HK-2 (cell line): ENCODE measurements around the gene CD248.
A peak's percentile ranks its signal among the peaks of the same experiment; 100 is the strongest.
"Not testable (repeated sequence)": the region's sequence is repeated elsewhere in the genome, so short reads cannot be mapped to it uniquely, and the experiment has no call there.

Experiments used
- DNase-seq: peaks from one replicate; pipeline ENCODE4 v3.0.0-alpha.2; 2018; ENCODE audit not compliant: unreplicated experiment

CD248 gene

GRCh38 chr11:66329165-66329673 lies 12.4 kb upstream of the CD248 start:
- no peak for DNase-seq

GRCh38 chr11:66328302-66329144 lies 11.7 kb upstream of the CD248 start:
- peak; percentile 80 for DNase-seq

GRCh38 chr11:66328031-66328301 lies 11.1 kb upstream of the CD248 start:
- DNase-seq: no peak

- DNase-seq: peak; percentile 42
These were observed 10.6 kb upstream of the CD248 start for GRCh38 chr11:66327171-66328030.

GRCh38 chr11:66326261-66327111 lies 9.6 kb upstream of the CD248 start:
- peak; percentile 27 for DNase-seq

GRCh38 chr11:66325263-66325671 lies 8.4 kb upstream of the CD248 start:
- DNase-seq: no peak

- no peak for DNase-seq
These were observed 7.8 kb upstream of the CD248 start for GRCh38 chr11:66324664-66325063.

GRCh38 chr11:66323684-66324083 lies 6.8 kb upstream of the CD248 start:
- no peak for DNase-seq

- no peak for DNase-seq
These were observed 6.0 kb upstream of the CD248 start for GRCh38 chr11:66322732-66323427.

GRCh38 chr11:66321606-66322005 lies 4.8 kb upstream of the CD248 start:
- no peak for DNase-seq

- DNase-seq: not testable (repeated sequence)
These were observed 3.9 kb upstream of the CD248 start for GRCh38 chr11:66320748-66321147.

- not testable (repeated sequence) for DNase-seq
These were observed 3.4 kb upstream of the CD248 start for GRCh38 chr11:66320289-66320688.

GRCh38 chr11:66318600-66318970 lies 1.7 kb upstream of the CD248 start:
- DNase-seq: no peak

- DNase-seq: no peak
These were observed 1.1 kb upstream of the CD248 start for GRCh38 chr11:66317723-66318599.

- no peak for DNase-seq
These were observed 478 bp upstream of the CD248 start for GRCh38 chr11:66317322-66317722.

- no peak for DNase-seq
These were observed 678 bp downstream of the CD248 start for GRCh38 chr11:66315921-66316811.

GRCh38 chr11:66315498-66315885 lies 1.4 kb downstream of the CD248 start:
- DNase-seq: no peak

GRCh38 chr11:66314561-66315497 lies 2.0 kb downstream of the CD248 start:
- no peak for DNase-seq
